ENCODE data around the gene ITGB3.

ITGB3 gene

DNA sequence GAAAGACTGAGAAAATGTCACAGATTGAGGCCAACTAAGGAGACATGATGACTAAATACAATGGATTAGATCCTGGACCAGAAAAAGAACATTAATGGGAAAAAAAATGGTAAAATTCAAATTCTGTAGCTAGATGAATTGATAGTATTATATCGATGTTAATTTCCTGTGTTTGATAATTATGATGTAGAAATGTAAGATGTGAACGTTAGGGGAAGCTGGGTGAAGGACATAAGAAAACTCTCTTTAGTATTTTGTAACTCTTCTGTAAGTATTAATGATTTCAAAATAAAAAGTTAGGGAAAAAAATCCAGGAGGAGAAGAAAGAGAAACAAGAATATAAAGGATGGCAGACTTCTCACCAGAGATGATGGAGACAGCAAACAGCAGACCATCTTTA lies 2.8 kb upstream of the ITGB3 start:
- DNase-seq (ENCODE audit: insufficient read length, low spot score) (no peak), FAIRE-seq (no peak)

DNA sequence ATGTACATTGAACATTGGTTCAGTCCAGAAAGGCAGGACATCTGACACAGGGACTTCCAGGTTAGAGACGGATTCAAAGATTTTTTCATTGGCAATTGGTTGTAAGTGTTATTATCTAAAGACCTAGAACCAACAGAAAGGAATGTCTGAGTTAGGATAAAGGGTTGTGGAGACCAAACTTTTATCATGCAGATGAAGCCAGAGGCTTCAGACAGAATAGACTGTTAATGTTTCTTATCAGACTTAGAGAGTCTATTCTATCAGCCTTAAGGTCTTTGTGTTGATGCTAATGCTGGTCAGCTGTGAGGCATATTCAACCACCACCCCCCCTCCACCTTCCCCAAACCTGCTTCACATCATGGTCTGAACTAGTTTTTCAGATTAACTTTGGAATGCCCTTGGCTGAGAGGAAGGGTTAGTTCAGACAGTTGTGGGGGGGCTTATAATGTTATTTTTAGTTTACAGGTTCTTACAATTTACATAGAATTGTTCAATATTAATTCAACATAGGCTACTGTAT lies 2.1 kb upstream of the ITGB3 start:
- TF ChIP-seq, protein P1, sequence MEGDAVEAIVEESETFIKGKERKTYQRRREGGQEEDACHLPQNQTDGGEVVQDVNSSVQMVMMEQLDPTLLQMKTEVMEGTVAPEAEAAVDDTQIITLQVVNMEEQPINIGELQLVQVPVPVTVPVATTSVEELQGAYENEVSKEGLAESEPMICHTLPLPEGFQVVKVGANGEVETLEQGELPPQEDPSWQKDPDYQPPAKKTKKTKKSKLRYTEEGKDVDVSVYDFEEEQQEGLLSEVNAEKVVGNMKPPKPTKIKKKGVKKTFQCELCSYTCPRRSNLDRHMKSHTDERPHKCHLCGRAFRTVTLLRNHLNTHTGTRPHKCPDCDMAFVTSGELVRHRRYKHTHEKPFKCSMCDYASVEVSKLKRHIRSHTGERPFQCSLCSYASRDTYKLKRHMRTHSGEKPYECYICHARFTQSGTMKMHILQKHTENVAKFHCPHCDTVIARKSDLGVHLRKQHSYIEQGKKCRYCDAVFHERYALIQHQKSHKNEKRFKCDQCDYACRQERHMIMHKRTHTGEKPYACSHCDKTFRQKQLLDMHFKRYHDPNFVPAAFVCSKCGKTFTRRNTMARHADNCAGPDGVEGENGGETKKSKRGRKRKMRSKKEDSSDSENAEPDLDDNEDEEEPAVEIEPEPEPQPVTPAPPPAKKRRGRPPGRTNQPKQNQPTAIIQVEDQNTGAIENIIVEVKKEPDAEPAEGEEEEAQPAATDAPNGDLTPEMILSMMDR (IDR thresholded peaks at IDR 0.05; ENCODE audit: insufficient read depth, missing control alignments): no peak
- DNase-seq (ENCODE audit: insufficient read length, low spot score) (no peak), FAIRE-seq (no peak)

More for the DNA sequence above, 2.8 kb upstream of the ITGB3 start:
- TF ChIP-seq, protein P1 (IDR thresholded peaks at IDR 0.05; ENCODE audit: insufficient read depth, missing control alignments): no peak

DNA sequence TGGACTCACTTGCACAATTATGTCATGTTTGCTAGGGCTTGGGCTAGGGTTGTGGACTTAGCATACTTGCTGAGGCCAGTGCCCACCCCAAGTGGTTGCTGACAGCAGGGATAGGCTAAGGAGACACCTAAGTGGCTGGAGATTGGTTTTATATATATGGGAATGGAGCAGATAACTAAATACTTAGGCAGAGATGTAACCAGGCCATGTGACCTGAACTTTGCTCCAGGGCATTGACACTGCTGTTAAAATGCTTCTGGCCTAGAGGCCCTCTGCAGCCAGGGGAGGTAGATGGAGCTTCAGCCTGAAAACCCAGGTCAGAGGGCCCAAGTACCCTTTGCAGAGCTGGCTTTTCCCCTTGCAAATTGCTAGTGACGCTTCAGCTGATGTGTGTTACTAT lies 1.4 kb upstream of the ITGB3 start:
- no peak for DNase-seq (ENCODE audit: insufficient read length, low spot score)
- no peak for FAIRE-seq
- TF ChIP-seq, protein P1 (IDR thresholded peaks at IDR 0.05; ENCODE audit: insufficient read depth, missing control alignments): no peak

DNA sequence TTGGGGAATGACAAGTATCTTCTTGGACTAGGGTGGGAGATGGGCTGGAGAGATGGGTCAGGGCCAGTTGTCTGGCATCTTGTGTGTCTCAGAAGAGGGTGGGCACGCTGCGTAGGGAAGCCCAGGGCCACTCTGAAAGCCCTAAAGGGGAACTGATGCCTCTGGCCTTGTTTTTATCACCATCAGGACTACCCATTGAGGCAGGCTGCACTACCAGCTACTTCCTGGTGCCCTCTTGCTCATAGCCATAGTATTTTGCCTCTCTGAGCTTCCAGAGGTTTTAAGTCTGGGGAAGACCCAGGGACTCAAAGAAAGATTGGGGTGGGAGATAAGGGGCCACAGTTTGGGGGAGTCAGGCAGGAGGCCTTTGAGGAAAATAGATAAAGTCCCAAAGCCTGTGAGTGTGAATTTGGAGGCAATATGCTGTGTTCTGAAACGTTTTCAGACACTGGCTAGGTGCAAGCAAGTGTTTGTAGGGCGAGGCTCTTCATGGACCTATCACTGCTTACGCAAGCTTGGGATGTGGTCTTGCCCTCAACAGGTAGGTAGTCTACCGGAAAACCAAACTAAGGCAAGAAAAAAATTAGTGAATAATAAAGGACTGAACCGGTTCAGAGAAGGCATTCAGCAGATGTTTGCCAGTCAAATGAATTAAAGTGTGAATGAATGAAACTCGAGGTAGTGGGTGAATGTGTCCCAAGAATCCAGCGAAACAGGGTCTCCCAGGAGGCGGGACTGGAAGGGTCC lies 688 bp upstream of the ITGB3 start:
- TF ChIP-seq, protein P1 (IDR thresholded peaks at IDR 0.05; ENCODE audit: insufficient read depth, missing control alignments): no peak
- FAIRE-seq: no peak
- no peak for DNase-seq (ENCODE audit: insufficient read length, low spot score)

DNA sequence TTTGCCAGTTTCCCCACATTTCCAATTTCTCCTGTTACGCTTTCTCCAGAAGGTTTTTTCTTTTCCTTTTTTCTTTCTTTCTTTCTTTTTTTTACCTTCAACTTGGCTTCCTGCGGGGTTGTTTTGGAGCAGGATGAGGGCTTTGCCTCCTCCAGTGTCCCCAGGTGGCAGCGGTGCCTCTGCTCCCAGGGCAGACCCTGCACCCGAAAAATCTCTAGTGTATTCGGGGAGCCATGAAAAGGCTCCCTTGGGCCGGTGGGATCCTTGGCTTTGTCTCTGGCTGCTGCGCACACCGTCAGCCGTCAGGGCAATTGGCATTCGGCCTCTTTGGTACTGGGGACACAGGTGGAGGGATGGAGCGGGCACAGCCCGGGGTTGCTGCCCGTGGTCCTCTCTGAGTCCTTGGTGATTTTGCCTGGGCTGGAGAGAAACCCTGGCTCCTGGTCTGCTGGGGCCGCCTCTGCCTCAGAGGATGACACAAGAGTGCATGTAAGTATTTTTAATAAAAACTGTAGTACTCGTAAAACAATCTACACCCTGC lies 846 bp downstream of the ITGB3 start:
- TF ChIP-seq, protein P1 (IDR thresholded peaks at IDR 0.05; ENCODE audit: insufficient read depth, missing control alignments): no peak
- FAIRE-seq (no peak), DNase-seq (ENCODE audit: insufficient read length, low spot score) (no peak)

DNA sequence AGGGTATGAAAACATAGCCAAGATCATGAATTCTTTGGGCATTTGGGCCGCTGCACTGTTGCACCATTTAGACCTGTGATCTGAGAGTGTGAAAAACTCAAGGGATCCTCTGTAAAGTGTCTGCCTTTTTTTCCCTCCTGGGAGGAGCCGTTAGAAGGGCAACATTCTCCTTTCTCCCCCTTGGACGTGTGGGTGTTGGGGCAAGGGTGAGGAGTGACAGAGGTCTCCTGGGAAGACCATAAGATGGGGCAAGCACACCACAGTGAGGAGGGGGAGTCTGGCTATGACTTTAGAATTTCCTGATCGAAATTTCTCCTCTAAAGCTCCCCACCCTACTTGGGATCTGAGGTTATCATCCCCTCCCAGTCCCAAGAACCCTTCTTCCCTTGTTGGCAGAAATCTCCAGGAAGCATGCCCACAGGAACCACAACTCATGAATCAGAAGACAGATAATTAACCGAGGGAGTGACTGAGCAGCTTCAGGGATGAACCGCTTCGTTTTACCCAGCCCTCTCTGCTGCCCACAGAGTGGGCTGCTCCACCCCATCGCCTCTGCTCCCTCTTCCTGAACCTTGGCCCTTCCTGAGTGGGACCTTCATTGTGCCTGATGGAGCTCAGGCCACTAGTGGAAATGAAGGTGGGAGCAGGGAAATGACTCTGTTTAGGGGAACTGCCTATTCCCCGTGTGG lies 4.2 kb downstream of the ITGB3 start:
- no peak for DNase-seq (ENCODE audit: insufficient read length, low spot score)
- no peak for FAIRE-seq
- TF ChIP-seq, protein P1 (IDR thresholded peaks at IDR 0.05; ENCODE audit: insufficient read depth, missing control alignments): no peak

Data from D721Med (cell line).